Sigmoid colon (tissue), 7 donors: ENCODE data around the gene SDHA. TPM values are rescaled to one million over a fixed set of nuclear protein-coding genes. Genes with fewer than 3 reads are reported as not detected.
"Not testable (repeated sequence)": the region's sequence is repeated elsewhere in the genome, so short reads cannot be mapped to it uniquely, and the experiment has no call there.

Source experiments
- DNase-seq: peaks from one replicate; pipeline ENCODE4 v3.0.0-alpha.2; 2019
- H3K27ac ChIP-seq, 4 donors: fragments of 200-600 bp; sonication (generic); one replicate each; pipeline ENCODE4 v1.5.1; 2016 to 2019; ENCODE audit warnings: mild to moderate bottlenecking in 1 of 4
- H3K27me3 ChIP-seq, 3 donors: fragments of 200-600 bp; sonication (generic); one replicate each; pipeline ENCODE4 v1.5.1; 2019; ENCODE audit warnings: mild to moderate bottlenecking in 1 of 3
- H3K36me3 ChIP-seq, 4 donors: fragments of 200-600 bp; sonication (generic); one replicate each; pipeline ENCODE4 v1.5.1; 2016 to 2019
- H3K4me1 ChIP-seq, 4 donors: fragments of 200-600 bp; sonication (generic); one replicate each; pipeline ENCODE4 v1.5.1; 2017 to 2019
- H3K4me3 ChIP-seq, 4 donors: fragments of 200-600 bp; sonication (generic); one replicate each; pipeline ENCODE4 v1.5.1; 2017 to 2019; ENCODE audit warnings: mild to moderate bottlenecking in 2 of 4, moderate library complexity in 1 of 4
- H3K9me3 ChIP-seq, 4 donors: fragments of 200-600 bp in 3 of 4; sonication (generic) in 3 of 4; one replicate each; pipeline versions ENCODE4 v1.5.1 to v1.6.1; 2013 to 2019
- EP300 ChIP-seq, 4 donors: sonication (generic); formaldehyde crosslinking; IDR thresholded peaks; one replicate each; pipeline ENCODE4 v1.6.1; 2017; ENCODE audit warnings: antibody characterized with exemption in 4 of 4
- POLR2A ChIP-seq, 2 donors: fragments of 450-650 bp; IDR thresholded peaks; one replicate each; pipeline ENCODE4 v1.6.1; 2016; ENCODE audit warnings: antibody characterized with exemption in 2 of 2, mild to moderate bottlenecking in 2 of 2, moderate library complexity in 2 of 2
- POLR2AphosphoS5 ChIP-seq, 4 donors: sonication (generic); formaldehyde crosslinking; IDR thresholded peaks; one replicate each; pipeline ENCODE4 v1.6.1; 2017; ENCODE audit warnings: antibody characterized with exemption in 4 of 4
- WGBS, 2 donors: extraction: QIAGEN DNeasy Blood & Tissue Kit; methylation state at CpG; one replicate each; pipeline ENCODE4 v1.1.7; 2013; 5-methylcytosine and 5-hydroxymethylcytosine counted together
- intact Hi-C: fragments of 100-400 bp; cut with DNase I; formaldehyde crosslinking; loops from one replicate; pipeline ENCODE4 v1.15.1; 2023
- polyA plus RNA-seq, 3 donors: library from polyadenylated mRNA; stranded (reverse); fragments of 200-250 nt; gene quantifications; one replicate each; pipeline ENCODE4 v1.2.3, GENCODE V29; 2013
- total RNA-seq, 4 donors: library from RNA; depleted of rRNA; stranded (reverse); fragments of >200 nt; gene quantifications; one replicate each; pipeline ENCODE4 v1.1.0, GENCODE V29; 2016
- TF ChIP-seq, protein P1 (sequence below), 4 experiments: fragments of 450-650 bp in 3 of 4; fragments of 200-600 bp in 1 of 4; IDR thresholded peaks; one replicate each; pipeline ENCODE4 v1.5.1; 2016 to 2019; ENCODE audit warnings: antibody characterized with exemption in 4 of 4, mild to moderate bottlenecking in 3 of 4, moderate library complexity in 2 of 4
- donor health status: healthy with polysubstance abuse.
- donor health status: Bipolar disorder and iron deficiency.
- donor health status: healthy.

The SDHA gene
- total and polyA plus RNA-seq, 7 donors = 72.7 to 290 (median 87.0) TPM

DNA sequence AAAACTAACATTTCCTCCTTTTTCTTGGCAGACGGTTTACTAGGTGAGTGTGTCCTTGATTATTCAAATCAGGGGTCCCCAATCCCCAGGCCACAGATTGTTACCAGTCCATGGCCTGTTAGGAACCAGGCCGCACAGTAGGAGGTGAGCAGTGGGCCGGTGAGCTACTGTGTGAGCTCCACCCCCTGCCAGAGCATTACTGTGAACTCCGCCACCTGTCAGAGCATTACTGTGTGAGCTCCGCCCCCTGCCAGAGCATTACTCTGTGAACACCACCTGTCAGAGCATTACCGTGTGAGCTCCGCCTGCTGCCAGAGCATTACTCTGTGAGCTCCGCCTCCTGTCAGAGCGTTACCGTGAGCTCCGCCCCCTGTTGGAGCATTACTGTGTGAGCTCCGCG lies 39.0 kb downstream of the SDHA start:
- WGBS, 2 donors = 83 to 97% methylated on average over 13 of the region's 13 CpGs
- Histone ChIP-seq H3K9me3 (no peaks in the 10 kb centered on the region), H3K36me3 (peaks cover 6 to 56% (median 26%) of the 10 kb centered on the region in 4 donors)

GRCh38 chr5:263275-263974 lies 45.3 kb downstream of the SDHA start:
- Histone ChIP-seq H3K4me1 (peaks cover 0 to 27% (median 23%) of the 10 kb centered on the region in 4 donors), H3K36me3 (peaks cover 0 to 17% (median 6%) of the 10 kb centered on the region in 4 donors), H3K27ac (peak overlapping the region; percentile 66 to 79 (median 78))
- TF ChIP-seq POLR2AphosphoS5 (IDR thresholded peaks at IDR 0.05) (peak; percentile 29 to 83 (median 82)), EP300 (IDR thresholded peaks at IDR 0.05) (peak in 2 of 4 donors; percentile 3 to 80)
- H3K27me3 ChIP-seq, H3K4me3 ChIP-seq, H3K9me3 ChIP-seq, intact Hi-C loops, DNase-seq: not testable (repeated sequence)
- WGBS, 2 donors = 75 to 87% methylated on average over 9 of the region's 9 CpGs

More for the DNA sequence above, 39.0 kb downstream of the SDHA start:
- DNase-seq = no peak
- Histone ChIP-seq H3K4me3 (no peak overlapping the region), H3K27me3 (no peaks in the 10 kb centered on the region), H3K4me1 (no peaks in the 10 kb centered on the region), H3K27ac (no peak overlapping the region)
- TF ChIP-seq EP300 (IDR thresholded peaks at IDR 0.05) (no peak), POLR2A (IDR thresholded peaks at IDR 0.05) (no peak), POLR2AphosphoS5 (IDR thresholded peaks at IDR 0.05) (no peak)
- TF ChIP-seq, protein P1, sequence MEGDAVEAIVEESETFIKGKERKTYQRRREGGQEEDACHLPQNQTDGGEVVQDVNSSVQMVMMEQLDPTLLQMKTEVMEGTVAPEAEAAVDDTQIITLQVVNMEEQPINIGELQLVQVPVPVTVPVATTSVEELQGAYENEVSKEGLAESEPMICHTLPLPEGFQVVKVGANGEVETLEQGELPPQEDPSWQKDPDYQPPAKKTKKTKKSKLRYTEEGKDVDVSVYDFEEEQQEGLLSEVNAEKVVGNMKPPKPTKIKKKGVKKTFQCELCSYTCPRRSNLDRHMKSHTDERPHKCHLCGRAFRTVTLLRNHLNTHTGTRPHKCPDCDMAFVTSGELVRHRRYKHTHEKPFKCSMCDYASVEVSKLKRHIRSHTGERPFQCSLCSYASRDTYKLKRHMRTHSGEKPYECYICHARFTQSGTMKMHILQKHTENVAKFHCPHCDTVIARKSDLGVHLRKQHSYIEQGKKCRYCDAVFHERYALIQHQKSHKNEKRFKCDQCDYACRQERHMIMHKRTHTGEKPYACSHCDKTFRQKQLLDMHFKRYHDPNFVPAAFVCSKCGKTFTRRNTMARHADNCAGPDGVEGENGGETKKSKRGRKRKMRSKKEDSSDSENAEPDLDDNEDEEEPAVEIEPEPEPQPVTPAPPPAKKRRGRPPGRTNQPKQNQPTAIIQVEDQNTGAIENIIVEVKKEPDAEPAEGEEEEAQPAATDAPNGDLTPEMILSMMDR (IDR thresholded peaks at IDR 0.05) = no peak
- intact Hi-C loops = no loop called here

DNA sequence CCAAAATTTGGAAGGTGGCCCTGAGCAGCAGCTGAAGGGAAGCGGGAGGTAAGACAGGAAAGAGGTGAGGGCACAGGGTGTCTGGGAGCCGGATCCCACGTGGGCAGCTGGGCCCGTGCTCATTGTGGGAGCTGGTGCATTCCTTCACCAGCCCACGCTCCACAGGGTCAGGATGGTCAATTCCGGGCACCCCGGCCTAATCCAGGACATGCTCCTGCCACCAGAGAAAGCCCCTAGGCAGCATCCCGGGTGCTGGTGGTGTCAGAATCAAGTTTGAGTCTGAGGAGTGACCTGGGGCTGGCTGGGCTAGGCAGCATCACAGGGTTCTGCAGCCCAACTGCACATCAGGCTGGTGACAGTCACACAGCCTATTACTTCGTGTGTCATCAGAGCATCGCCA lies 46.2 kb downstream of the SDHA start:
- H3K4me3 ChIP-seq = no peak overlapping the region
- no peaks in the 10 kb centered on the region for H3K27me3 ChIP-seq
- H3K27ac ChIP-seq = peak overlapping the region; percentile 66 to 79 (median 78)
- H3K4me1 ChIP-seq = peaks cover 0 to 27% (median 23%) of the 10 kb centered on the region in 4 donors
- TF ChIP-seq, protein P1 (IDR thresholded peaks at IDR 0.05) = no peak
- TF ChIP-seq EP300 (IDR thresholded peaks at IDR 0.05) (no peak), POLR2AphosphoS5 (IDR thresholded peaks at IDR 0.05) (no peak), POLR2A (IDR thresholded peaks at IDR 0.05) (no peak)
- WGBS, 2 donors = 77 to 95% methylated on average over 10 of the region's 10 CpGs
- H3K36me3 ChIP-seq = peaks cover 0 to 13% (median 4%) of the 10 kb centered on the region in 4 donors
- intact Hi-C loops = no loop called here
- DNase-seq = no peak
- no peaks in the 10 kb centered on the region for H3K9me3 ChIP-seq

DNA sequence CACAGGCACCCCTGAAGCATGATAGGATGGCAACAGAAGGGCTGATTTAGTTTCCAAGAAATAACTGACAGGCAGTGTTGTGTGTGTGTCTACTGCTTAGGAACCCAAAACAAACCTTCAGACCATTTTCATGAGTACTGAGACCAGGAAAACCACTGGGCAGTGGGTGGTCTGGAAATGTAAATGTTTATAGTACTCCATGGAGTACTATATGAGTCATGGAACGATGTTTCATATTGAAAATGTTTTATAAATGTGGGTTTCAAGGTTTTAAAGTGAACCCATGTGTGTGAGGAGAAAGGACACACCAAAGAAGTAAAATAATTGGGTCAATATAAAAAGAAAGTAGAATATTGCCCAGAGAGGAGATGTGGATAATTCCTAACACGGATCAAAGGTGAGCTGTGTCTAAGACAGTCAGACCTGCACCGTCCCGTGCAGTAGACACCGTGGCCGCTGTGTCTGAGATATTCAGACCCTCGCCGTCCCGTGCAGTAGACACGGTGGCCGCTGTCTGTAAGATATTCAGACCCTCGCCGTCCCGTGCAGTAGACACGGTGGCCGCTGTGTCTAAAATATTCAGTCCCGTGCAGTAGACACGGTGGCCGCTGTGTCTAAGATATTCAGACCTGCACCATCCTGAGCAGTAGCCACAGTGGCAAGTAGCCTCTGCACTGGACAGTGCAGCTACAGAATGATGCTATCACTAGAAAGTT lies 48.3 kb downstream of the SDHA start:
- WGBS, 2 donors = 81 to 93% methylated on average over 19 of the region's 19 CpGs
- H3K27ac ChIP-seq, DNase-seq, H3K4me3 ChIP-seq, H3K27me3 ChIP-seq, H3K9me3 ChIP-seq: not testable (repeated sequence)
- peaks cover 0 to 30% (median 24%) of the 10 kb centered on the region in 4 donors for H3K4me1 ChIP-seq
- H3K36me3 ChIP-seq = peaks cover 0 to 13% (median 2%) of the 10 kb centered on the region in 4 donors
- intact Hi-C loops = loop anchor here (5.0 kb wide), 1 partner anchor 79 kb away; no protein-coding TSS in a partner anchor

- Histone ChIP-seq H3K4me1 (peaks cover 0 to 29% (median 24%) of the 10 kb centered on the region in 4 donors), H3K27me3 (no peaks in the 10 kb centered on the region), H3K9me3 (no peaks in the 10 kb centered on the region), H3K4me3 (no peak overlapping the region), H3K36me3 (peaks cover 0 to 13% (median 2%) of the 10 kb centered on the region in 4 donors), H3K27ac (no peak overlapping the region)
- no peak for TF ChIP-seq POLR2AphosphoS5 (IDR thresholded peaks at IDR 0.05)
- WGBS, 2 donors = 49 to 95% methylated on average over 1 of the region's 1 CpG
- no peak for DNase-seq
- intact Hi-C loops = loop anchor here (5.0 kb wide), 1 partner anchor 80 kb away; no protein-coding TSS in a partner anchor
Measured at GRCh38 chr5:267716-268115, 49.6 kb downstream of the SDHA start.

GRCh38 chr5:270340-270739 lies 52.2 kb downstream of the SDHA start:
- no peak for DNase-seq
- peak overlapping the region in 1 of 4 donors; percentile 100 for H3K4me3 ChIP-seq
- H3K27ac ChIP-seq = peak overlapping the region; percentile 81 to 95 (median 90)
- no peaks in the 10 kb centered on the region for H3K9me3 ChIP-seq
- intact Hi-C loops = loop anchor here (2.0 to 10.0 kb wide), 2 partner anchors 52 to 174 kb away; partner anchors contain the start of genes CCDC127, EXOC3 and SDHA
- WGBS, 2 donors = 67 to 91% methylated on average over 17 of the region's 17 CpGs
- H3K36me3 ChIP-seq = peaks cover 0 to 27% (median 4%) of the 10 kb centered on the region in 4 donors
- TF ChIP-seq POLR2A (IDR thresholded peaks at IDR 0.05) (no peak), EP300 (IDR thresholded peaks at IDR 0.05) (no peak), POLR2AphosphoS5 (IDR thresholded peaks at IDR 0.05) (no peak)
- TF ChIP-seq, protein P1 (IDR thresholded peaks at IDR 0.05) = no peak
- H3K27me3 ChIP-seq = no peaks in the 10 kb centered on the region
- H3K4me1 ChIP-seq = peaks cover 0 to 24% (median 11%) of the 10 kb centered on the region in 4 donors

DNA sequence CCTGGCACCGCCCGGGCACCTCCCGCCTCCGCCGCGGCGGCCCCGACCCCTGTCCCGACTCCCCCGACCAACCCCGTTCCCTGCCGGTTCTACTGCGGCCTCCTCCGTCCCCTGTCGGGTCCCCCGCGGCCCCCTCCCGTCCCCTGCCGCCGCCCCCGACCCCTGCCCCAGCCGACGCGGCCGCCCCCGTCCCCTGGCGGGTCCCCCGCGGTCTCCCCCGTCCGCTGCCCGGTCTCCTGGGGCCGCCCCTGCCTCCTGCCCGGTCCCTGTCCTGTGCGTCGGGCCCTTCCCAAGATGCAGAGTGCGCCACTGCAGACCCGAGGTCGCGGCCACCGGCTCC lies 53.7 kb downstream of the SDHA start:
- H3K4me3 ChIP-seq = peak overlapping the region; percentile 73 to 100 (median 94)
- H3K4me1 ChIP-seq = peaks cover 0 to 24% (median 11%) of the 10 kb centered on the region in 4 donors
- H3K9me3 ChIP-seq, DNase-seq, H3K27me3 ChIP-seq: not testable (repeated sequence)
- peaks cover 0 to 27% (median 4%) of the 10 kb centered on the region in 4 donors for H3K36me3 ChIP-seq
- 1 to 2% methylated on average over 41 of the region's 41 CpGs for WGBS, 2 donors
- intact Hi-C loops = loop anchor here (2.0 to 10.0 kb wide), 2 partner anchors 53 to 173 kb away; partner anchors contain the start of genes CCDC127, EXOC3 and SDHA
- H3K27ac ChIP-seq = peak overlapping the region; percentile 81 to 95 (median 90)

- not testable (repeated sequence) for DNase-seq, H3K9me3 ChIP-seq, H3K27ac ChIP-seq, H3K4me3 ChIP-seq, H3K27me3 ChIP-seq
- intact Hi-C loops = loop anchor here (10.0 kb wide), 1 partner anchor 172 kb away; the partner anchor contains the start of gene EXOC3
- Histone ChIP-seq H3K36me3 (peaks cover 0 to 29% (median 4%) of the 10 kb centered on the region in 4 donors), H3K4me1 (peaks cover 0 to 24% (median 11%) of the 10 kb centered on the region in 4 donors)
- WGBS, 2 donors = 55 to 84% methylated on average over 9 of the region's 9 CpGs
Measured at GRCh38 chr5:273091-273490, 55.0 kb downstream of the SDHA start.
